Mesendoderm (in vitro differentiated cells): Measurements from ENCODE around the gene DUSP14.

Experiments
- DNase-seq: peaks from one replicate; pipeline ENCODE4 v3.0.0; 2013
- H2AK5ac ChIP-seq: 2 replicates; pipeline ENCODE4 v1.6.1; 2013; ENCODE audit warnings: low read length, inconsistent platforms
- H2BK120ac ChIP-seq: 2 replicates; pipeline ENCODE4 v1.6.1; 2013; ENCODE audit warnings: low read depth, mild to moderate bottlenecking, low read length, moderate library complexity, mixed read lengths
- H2BK15ac ChIP-seq: replicated peaks from 2 replicates; pipeline ENCODE4 v1.6.1; 2013; ENCODE audit warnings: low read depth, mild to moderate bottlenecking, moderate library complexity
- H2BK5ac ChIP-seq: 2 replicates; pipeline ENCODE4 v1.6.1; 2013; ENCODE audit warnings: low read length, inconsistent platforms
- H3K18ac ChIP-seq: 2 replicates; pipeline ENCODE4 v1.6.1; 2013; ENCODE audit warnings: mild to moderate bottlenecking, low read length, mixed read lengths
- H3K23ac ChIP-seq: one replicate; pipeline ENCODE4 v1.6.1; 2013; ENCODE audit warnings: low read length
- H3K27ac ChIP-seq: 2 replicates; pipeline ENCODE4 v1.5.1; 2013; ENCODE audit warnings: low read depth, mild to moderate bottlenecking, inconsistent platforms, low read length, moderate library complexity
- H3K27me3 ChIP-seq: 2 replicates; pipeline ENCODE4 v1.6.1; 2013; ENCODE audit warnings: low read length, control low read depth, mild to moderate bottlenecking, inconsistent platforms; ENCODE audit not compliant: insufficient read depth, poor library complexity
- H3K36me3 ChIP-seq: 2 replicates; pipeline ENCODE4 v1.6.1; 2013; ENCODE audit warnings: low read length, inconsistent platforms; ENCODE audit not compliant: control insufficient read depth, insufficient read depth
- H3K4ac ChIP-seq: one replicate; pipeline ENCODE4 v1.6.1; 2013; ENCODE audit warnings: low read depth, mild to moderate bottlenecking, low read length, moderate library complexity
- H3K4me1 ChIP-seq: 2 replicates; pipeline ENCODE4 v1.6.1; 2013; ENCODE audit warnings: low read depth, low read length, inconsistent platforms; ENCODE audit not compliant: control insufficient read depth
- H3K4me2 ChIP-seq: 2 replicates; pipeline ENCODE4 v1.6.1; 2013; ENCODE audit warnings: low read length
- H3K4me3 ChIP-seq: 2 replicates; pipeline ENCODE4 v1.5.1; 2013; ENCODE audit warnings: mild to moderate bottlenecking, low read length
- H3K56ac ChIP-seq: one replicate; pipeline ENCODE4 v1.6.1; 2013; ENCODE audit warnings: low read length
- H3K79me1 ChIP-seq: 2 replicates; pipeline ENCODE4 v1.6.1; 2013; ENCODE audit warnings: low read length, inconsistent platforms
- H3K79me2 ChIP-seq: 2 replicates; pipeline ENCODE4 v1.6.1; 2013; ENCODE audit warnings: mild to moderate bottlenecking, low read length; ENCODE audit not compliant: control insufficient read depth, insufficient read depth
- H3K9ac ChIP-seq: 2 replicates; pipeline ENCODE4 v1.6.1; 2013; ENCODE audit warnings: low read length, inconsistent platforms
- H4K5ac ChIP-seq: one replicate; pipeline ENCODE4 v1.6.1; 2013; ENCODE audit warnings: low read length
- H4K8ac ChIP-seq: one replicate; pipeline ENCODE4 v1.6.1; 2013; ENCODE audit warnings: low read depth, mild to moderate bottlenecking, control low read depth, low read length, moderate library complexity
- WGBS: extraction: QIAGEN DNeasy Blood & Tissue Kit; methylation state at CpG from one replicate; pipeline ENCODE4 v1.1.7; 2013; ENCODE audit warnings: low lambda C conversion rate, missing lambda C conversion rate; ENCODE audit not compliant: insufficient coverage; ENCODE audit errors: extremely low coverage; 5-methylcytosine and 5-hydroxymethylcytosine counted together

DUSP14 gene

DNA sequence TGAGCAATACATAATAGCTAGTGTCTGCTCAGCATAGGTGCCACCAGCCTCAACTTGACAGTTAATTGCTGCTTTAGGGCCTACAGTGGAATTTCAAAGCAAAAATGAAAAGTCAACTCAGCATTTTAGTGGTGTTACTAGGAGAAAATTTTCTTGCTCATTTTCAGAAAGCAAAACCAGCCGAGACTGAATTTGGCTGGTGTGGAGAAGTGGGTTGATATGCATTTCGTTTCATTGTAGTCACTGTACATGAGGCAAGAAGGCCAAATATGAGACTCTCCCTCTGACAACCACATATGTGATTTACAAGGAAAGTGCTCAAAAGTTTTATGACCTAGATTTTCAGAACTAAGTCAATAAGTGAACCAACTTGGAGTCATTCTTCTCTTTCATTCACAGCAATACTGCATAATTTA is 54.0 kb downstream of the DUSP14 start:
- H2BK15ac ChIP-seq = no peak overlapping the region
- no peak overlapping the region for H2BK5ac ChIP-seq
- H3K79me1 ChIP-seq = peaks cover 2% of the 10 kb centered on the region
- H3K56ac ChIP-seq = no peak overlapping the region
- H3K79me2 ChIP-seq = no peaks in the 10 kb centered on the region
- no peak overlapping the region for H3K4ac ChIP-seq
- no CpG with 5 or more reads among the region's 2 CpGs for WGBS
- no peak overlapping the region for H4K8ac ChIP-seq
- peaks cover 7% of the 10 kb centered on the region for H3K4me1 ChIP-seq
- H2AK5ac ChIP-seq = no peak overlapping the region
- no peak overlapping the region for H4K5ac ChIP-seq
- H3K9ac ChIP-seq = no peak overlapping the region
- H3K4me2 ChIP-seq = no peak overlapping the region
- H2BK120ac ChIP-seq = no peak overlapping the region
- H3K27me3 ChIP-seq = no peaks in the 10 kb centered on the region
- H3K27ac ChIP-seq = no peak overlapping the region
- H3K23ac ChIP-seq = no peak overlapping the region
- no peak overlapping the region for H3K18ac ChIP-seq
- no peak overlapping the region for H3K4me3 ChIP-seq
- H3K36me3 ChIP-seq = peaks cover 7% of the 10 kb centered on the region
- DNase-seq = no peak

DNA sequence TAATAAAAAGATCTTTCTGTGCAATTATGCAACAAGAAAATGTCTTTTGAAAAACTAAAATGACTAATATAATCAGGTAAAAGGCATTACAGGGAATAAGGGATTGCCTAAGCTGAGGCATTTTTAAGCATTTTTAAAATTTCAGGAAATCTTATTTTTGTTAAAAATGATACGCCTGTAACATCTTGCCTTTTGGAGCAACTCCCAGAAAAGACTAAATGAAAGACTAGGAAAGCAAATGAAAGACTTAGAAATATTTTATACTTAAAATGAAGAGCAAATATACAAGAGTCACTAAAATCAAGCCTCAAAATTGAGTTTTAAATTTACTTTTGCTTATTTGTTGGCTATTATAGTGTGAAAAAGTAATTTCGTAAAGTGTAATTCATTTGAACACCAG is 55.8 kb downstream of the DUSP14 start:
- H3K79me2 ChIP-seq = no peaks in the 10 kb centered on the region
- H4K8ac ChIP-seq = no peak overlapping the region
- H2AK5ac ChIP-seq = no peak overlapping the region
- H2BK15ac ChIP-seq = no peak overlapping the region
- H3K56ac ChIP-seq = no peak overlapping the region
- peaks cover 2% of the 10 kb centered on the region for H3K36me3 ChIP-seq
- whole genome bisulfite sequencing = no CpG with 5 or more reads among the region's 2 CpGs
- H3K27ac ChIP-seq = no peak overlapping the region
- H4K5ac ChIP-seq = no peak overlapping the region
- DNase-seq = no peak
- H3K4me3 ChIP-seq = no peak overlapping the region
- no peak overlapping the region for H2BK5ac ChIP-seq
- no peaks in the 10 kb centered on the region for H3K27me3 ChIP-seq
- no peak overlapping the region for H3K23ac ChIP-seq
- no peak overlapping the region for H3K18ac ChIP-seq
- H3K9ac ChIP-seq = no peak overlapping the region
- peaks cover 2% of the 10 kb centered on the region for H3K79me1 ChIP-seq
- H2BK120ac ChIP-seq = no peak overlapping the region
- no peak overlapping the region for H3K4me2 ChIP-seq
- peaks cover 7% of the 10 kb centered on the region for H3K4me1 ChIP-seq
- no peak overlapping the region for H3K4ac ChIP-seq

GRCh38 chr17:37546302-37546701 is 56.6 kb downstream of the DUSP14 start:
- Histone ChIP-seq H3K4ac (no peak overlapping the region), H3K56ac (no peak overlapping the region), H4K8ac (no peak overlapping the region), H4K5ac (no peak overlapping the region), H3K9ac (no peak overlapping the region), H3K79me2 (no peaks in the 10 kb centered on the region), H2BK120ac (no peak overlapping the region), H2BK5ac (no peak overlapping the region), H2AK5ac (no peak overlapping the region), H3K4me1 (peaks cover 5% of the 10 kb centered on the region), H3K79me1 (peaks cover 2% of the 10 kb centered on the region), H3K4me3 (no peak overlapping the region), H2BK15ac (no peak overlapping the region), H3K27ac (no peak overlapping the region), H3K4me2 (no peak overlapping the region), H3K23ac (no peak overlapping the region), H3K36me3 (no peaks in the 10 kb centered on the region), H3K18ac (no peak overlapping the region), H3K27me3 (no peaks in the 10 kb centered on the region)
- no peak for DNase-seq
- WGBS = no CpG with 5 or more reads among the region's 3 CpGs

- Histone ChIP-seq H4K5ac (no peak overlapping the region), H2BK120ac (no peak overlapping the region), H3K79me1 (peaks cover 2% of the 10 kb centered on the region), H3K23ac (no peak overlapping the region), H2BK15ac (no peak overlapping the region), H3K4me2 (no peak overlapping the region), H2AK5ac (no peak overlapping the region), H2BK5ac (no peak overlapping the region), H3K79me2 (no peaks in the 10 kb centered on the region), H3K4me1 (peaks cover 2% of the 10 kb centered on the region), H3K27me3 (no peaks in the 10 kb centered on the region), H3K4ac (no peak overlapping the region), H3K18ac (no peak overlapping the region), H3K27ac (no peak overlapping the region), H4K8ac (no peak overlapping the region), H3K9ac (no peak overlapping the region), H3K56ac (no peak overlapping the region), H3K36me3 (peaks cover 2% of the 10 kb centered on the region), H3K4me3 (no peak overlapping the region)
- WGBS = no CpG with 5 or more reads among the region's 1 CpG
- no peak for DNase-seq
These were observed 58.3 kb downstream of the DUSP14 start for GRCh38 chr17:37547986-37548385.

GRCh38 chr17:37551788-37552187 is 62.1 kb downstream of the DUSP14 start:
- Histone ChIP-seq H3K18ac (no peak overlapping the region), H4K8ac (no peak overlapping the region), H3K79me2 (no peaks in the 10 kb centered on the region), H3K4me1 (peaks cover 2% of the 10 kb centered on the region), H4K5ac (no peak overlapping the region), H3K4me2 (no peak overlapping the region), H3K27me3 (no peaks in the 10 kb centered on the region), H2BK120ac (no peak overlapping the region), H3K23ac (no peak overlapping the region), H2BK5ac (no peak overlapping the region), H2AK5ac (no peak overlapping the region), H3K36me3 (peaks cover 2% of the 10 kb centered on the region), H3K79me1 (no peaks in the 10 kb centered on the region), H2BK15ac (no peak overlapping the region), H3K4me3 (no peak overlapping the region), H3K4ac (no peak overlapping the region), H3K56ac (no peak overlapping the region), H3K27ac (no peak overlapping the region), H3K9ac (no peak overlapping the region)
- DNase-seq = no peak
- no CpG with 5 or more reads among the region's 3 CpGs for WGBS

GRCh38 chr17:37553401-37553966 is 63.8 kb downstream of the DUSP14 start:
- WGBS = no CpG with 5 or more reads among the region's 6 CpGs
- Histone ChIP-seq H3K4ac (no peak overlapping the region), H4K8ac (no peak overlapping the region), H3K18ac (no peak overlapping the region), H2BK15ac (no peak overlapping the region), H3K4me3 (no peak overlapping the region), H3K79me1 (no peaks in the 10 kb centered on the region), H2BK5ac (no peak overlapping the region), H4K5ac (no peak overlapping the region), H3K56ac (no peak overlapping the region), H3K4me2 (no peak overlapping the region), H3K4me1 (peaks cover 2% of the 10 kb centered on the region), H3K27me3 (no peaks in the 10 kb centered on the region), H3K23ac (no peak overlapping the region), H3K36me3 (peaks cover 2% of the 10 kb centered on the region), H3K79me2 (no peaks in the 10 kb centered on the region), H3K9ac (no peak overlapping the region), H3K27ac (no peak overlapping the region), H2AK5ac (no peak overlapping the region), H2BK120ac (no peak overlapping the region)
- DNase-seq = no peak
